HG02852 (cell line): ENCODE data around the gene CDK17.
A peak's percentile ranks its signal among the peaks of the same experiment; 100 is the strongest.
"Not testable (repeated sequence)": the region's sequence is repeated elsewhere in the genome, so short reads cannot be mapped to it uniquely, and the experiment has no call there.

Experiments used
- ATAC-seq: cut with Tn5 transposase; IDR thresholded peaks from one replicate; pipeline ENCODE4 v1.9.1; 2021; ENCODE audit warnings: mild to moderate bottlenecking, moderate library complexity; ENCODE audit not compliant: unreplicated experiment

The CDK17 gene

DNA sequence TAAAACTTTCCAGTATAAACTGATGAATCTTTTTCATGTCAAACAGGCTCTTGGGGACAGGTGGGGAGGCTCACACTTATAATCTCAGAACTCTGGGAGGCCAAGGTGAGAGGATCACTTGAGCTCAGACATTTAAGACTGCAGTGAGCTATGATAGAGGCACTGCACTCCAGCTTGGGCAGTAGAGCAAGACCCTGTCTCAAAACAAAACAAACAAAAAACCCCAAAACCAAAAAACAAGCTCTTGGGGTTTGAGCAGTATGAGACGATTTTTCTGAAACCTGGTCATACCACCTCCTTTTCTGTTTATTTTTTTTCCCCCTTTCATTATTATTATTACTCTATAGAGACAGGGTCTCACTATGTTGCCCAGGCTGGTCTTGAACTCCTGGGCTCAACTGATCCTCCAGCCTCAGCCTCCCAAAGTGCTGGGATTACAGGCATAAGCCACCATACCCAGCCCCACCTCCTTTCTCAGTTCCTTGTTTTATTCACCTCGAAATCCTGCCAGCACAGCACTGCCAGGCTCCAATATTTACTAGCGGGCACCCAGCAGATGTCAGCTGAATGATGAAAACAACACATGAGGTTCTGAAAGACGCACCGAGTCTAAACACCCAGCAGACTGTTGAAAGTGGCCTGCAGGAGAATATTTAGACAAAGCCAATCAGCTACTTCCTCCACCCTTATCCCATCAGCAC, 19.5 kb upstream of the CDK17 start:
- peak; percentile 76 for ATAC-seq

DNA sequence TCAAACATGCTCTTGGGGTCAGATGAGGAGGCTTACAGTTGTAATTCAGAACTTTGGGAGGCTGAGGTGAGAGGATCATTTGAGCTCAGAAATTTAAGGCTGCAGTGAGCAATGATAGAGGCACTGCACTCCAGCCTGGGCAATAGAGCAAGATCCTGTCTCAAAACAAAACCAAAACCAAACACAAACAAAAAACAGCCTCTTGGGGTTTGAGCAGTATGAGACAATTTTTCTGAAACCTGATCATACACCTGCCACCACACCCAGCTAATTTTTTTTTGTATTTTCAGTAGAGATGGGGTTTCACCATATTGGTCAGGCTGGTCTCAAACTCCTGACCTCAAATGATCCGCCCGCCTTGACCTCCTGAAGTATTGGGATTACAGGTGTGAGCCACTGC, 17.4 kb upstream of the CDK17 start:
- ATAC-seq, result peak; percentile 49

DNA sequence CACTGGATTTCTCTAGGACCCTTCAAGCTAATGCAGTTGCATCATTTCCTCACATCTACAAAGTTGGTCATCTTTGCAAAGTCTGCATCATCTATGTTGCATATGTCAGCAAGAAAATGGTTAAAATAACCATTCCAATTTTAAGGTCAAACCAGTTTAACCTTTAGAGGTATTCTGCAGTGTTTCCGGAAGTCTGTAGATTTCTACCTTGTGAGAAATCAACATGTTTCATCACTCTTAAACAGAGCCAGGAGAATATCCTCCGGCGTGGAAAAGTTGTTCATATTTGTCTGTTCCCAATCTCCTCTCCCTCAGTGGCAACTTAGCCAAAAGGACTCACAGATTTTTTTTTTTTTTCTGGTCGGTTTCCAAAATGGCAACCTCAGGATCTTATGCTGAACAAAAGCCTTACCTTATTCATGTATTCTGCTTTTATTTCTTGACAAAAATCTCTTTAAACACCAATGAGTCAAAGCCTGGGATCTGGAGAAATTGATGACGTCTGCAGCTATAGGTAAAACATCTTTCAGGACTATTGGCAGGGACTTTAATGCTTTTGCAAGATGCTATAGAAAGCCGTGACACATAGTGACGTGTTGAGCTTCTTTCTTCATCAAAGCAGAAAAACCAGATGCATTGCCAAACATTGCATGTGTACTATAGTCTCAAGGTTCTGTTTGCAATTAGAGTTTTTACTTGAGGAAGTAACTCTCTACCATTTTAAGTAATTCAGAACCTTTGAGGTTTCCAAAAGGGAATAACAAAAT, 16.0 kb upstream of the CDK17 start:
- no peak for ATAC-seq

DNA sequence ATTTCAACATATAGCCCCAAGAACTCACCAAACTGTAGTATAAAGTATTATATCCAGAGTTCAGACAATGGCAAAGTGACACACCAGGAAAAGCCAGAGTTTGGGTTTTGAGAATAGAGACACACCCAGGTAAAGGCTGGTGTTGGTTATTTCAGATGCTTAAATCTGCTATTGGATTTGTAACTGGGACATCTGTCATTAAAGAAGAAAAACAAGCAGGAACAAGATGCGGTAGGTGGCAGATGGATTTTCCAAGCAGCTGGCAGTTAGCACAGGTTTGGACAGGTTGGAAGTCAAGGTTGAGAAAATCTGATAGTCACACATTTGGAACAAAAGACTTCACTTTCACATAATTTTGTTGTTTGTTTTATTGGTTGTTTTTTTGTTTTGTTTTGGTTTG, 14.4 kb upstream of the CDK17 start:
- no peak for ATAC-seq

DNA sequence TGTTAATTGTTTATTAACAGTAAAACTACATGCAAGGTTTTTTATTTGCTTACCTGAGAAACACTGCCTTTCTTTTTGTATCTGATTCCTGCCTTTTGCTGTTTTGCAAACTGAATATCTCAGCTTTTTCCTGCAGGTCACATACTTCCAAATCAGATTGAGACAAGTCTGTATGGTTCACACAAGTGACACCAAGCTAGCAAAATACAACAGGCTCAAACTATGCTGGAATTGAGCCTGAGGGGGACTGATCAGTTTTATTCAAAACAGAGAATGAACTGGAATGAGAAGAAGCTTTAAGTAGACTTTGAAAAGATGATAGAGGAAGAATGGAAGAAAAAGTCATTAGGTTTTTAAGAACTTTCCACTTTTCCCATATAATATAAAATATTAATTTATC, 12.2 kb upstream of the CDK17 start:
- no peak for ATAC-seq

DNA sequence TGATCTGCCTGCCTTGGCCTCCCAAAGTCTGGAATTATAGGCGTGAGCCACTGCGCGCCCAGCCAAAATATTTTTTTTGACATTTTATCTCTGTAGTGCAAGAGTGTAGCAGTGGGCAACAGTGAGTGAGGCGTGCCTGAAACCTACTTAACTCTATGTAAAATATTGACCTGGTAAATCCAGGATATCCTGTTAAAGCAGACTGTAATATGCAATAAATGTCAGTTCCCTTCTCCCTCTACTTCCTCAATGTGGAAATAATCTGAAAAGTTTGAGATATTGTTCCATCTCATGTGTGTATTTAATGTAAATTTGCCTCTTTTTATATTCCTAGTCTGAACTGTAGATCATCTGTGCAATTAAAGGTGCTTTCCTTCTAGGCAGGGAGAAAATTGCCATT, 9.5 kb upstream of the CDK17 start:
- no peak for ATAC-seq

DNA sequence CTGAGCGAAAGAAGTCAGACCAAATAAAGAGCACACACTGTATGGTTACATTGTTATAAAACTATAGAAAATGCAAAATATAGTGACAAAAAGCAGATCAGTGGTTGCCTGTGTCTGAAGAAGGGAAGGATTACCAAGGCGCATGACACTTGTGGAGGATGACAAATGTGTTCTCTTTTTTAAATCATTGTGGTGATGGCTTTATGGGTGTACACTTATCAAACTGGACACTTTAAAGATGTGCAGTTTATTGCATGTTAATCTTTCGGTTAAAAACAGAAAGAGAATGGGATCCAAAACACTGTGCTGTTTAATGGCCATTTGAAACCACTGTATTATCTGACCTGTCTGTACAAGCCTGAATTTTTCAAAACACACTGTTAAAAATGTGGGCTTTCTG, 8.8 kb upstream of the CDK17 start:
- no peak for ATAC-seq

DNA sequence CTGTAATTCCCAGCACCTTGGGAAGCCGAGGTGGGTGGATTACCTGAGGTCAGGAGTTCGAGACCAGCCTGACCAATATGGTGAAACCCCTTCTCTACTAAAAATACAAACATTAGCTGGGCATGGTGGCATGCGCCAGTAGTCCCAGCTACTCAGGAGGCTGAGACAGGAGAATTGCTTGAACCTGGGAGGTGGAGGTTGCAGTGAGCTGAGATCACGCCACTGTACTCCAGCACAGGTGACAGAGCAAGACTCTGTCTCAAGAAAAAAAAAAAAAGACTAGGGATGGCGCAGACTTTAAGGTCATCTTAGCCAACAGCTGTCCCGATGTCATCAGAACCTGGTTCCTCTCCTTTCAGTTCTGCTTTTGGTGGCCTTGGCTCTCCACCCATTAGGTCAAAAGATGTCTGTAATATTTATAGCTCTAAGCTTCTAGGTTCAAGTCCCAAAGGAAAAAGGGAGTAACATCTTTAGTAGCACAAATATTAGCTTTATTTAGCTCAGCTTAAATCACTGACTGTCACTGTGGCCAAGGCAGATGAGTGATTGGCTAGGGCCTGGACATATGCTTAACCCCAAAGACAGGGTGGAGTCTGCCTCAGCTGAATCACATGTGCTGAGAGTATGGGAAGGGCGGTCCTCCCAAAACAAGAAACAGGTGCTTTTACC, 7.3 kb upstream of the CDK17 start:
- ATAC-seq, result peak; percentile 90

DNA sequence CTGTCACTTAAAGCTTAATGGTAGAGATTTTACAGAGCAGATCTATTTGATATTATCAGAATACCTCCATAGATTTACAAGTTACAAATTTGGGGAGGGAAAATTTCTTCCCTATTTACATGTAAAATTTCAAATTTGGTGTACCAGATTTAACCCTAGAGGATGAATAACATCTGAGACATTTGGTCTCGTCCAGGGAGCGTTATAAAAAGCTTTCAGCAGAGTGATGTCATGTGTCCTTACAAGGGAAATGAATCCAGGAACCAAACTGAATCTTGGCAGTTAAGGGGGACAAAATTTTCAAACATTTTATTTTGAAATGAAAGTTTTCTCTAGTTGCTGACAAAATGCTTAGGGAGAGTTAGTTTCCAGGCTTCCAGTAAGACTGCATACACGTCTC, 4.5 kb upstream of the CDK17 start:
- ATAC-seq, result no peak

DNA sequence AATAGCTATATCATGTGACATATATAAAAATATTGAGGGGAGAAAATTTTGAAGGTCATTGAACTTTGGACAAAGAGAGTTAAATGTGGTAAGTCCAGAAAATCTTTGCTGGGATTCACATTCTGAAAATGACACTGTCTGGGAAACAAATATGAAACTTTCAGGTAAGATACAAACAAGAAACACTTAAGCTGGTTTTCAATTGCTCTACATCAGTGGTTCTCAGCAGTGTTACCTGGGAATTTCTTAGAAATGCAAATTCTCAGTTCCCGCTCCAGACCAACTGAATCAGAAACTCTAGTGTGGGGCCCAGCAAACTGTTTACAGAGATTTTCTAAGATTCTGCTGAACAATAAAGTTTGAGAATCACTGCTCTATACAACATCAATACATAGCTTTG, 3.6 kb upstream of the CDK17 start:
- ATAC-seq, result no peak

DNA sequence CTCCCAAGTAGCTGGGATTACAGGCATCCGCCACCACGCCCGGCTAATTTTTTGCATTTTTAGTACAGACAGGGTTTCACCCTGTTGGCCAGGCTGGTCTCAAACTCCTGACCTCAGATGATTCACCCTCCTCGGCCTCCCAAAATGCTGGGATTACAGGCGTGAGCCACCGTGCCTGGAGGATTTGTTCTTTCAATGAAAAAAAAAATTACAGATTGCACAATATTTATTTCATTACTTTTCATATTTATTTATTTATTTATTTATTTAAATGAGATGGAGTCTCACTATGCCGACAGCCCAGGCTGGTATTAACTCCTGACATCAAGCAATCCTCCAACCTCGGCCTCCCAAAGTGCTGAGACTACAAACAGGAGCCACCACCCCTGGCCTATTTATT, 2.3 kb upstream of the CDK17 start:
- ATAC-seq, result not testable (repeated sequence)

DNA sequence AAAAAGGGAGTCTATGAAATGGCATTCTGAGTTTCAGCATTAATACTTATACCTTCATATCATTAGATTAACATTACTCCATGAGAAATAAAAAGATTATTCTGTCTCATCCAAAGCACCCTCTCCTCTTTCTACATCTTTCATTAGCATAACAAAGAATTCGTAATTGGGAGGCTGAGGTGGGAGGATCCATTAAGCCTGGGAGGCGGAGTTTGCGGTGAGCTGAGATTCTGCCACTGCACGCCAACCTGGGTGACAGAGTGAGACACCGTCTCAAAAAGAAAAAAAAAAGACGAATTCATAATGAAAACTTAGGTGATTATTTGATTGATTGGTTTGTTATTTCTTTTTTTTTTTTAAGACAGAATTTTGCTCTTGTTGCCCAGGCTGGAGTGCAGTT, 1.8 kb upstream of the CDK17 start:
- ATAC-seq, result no peak

DNA sequence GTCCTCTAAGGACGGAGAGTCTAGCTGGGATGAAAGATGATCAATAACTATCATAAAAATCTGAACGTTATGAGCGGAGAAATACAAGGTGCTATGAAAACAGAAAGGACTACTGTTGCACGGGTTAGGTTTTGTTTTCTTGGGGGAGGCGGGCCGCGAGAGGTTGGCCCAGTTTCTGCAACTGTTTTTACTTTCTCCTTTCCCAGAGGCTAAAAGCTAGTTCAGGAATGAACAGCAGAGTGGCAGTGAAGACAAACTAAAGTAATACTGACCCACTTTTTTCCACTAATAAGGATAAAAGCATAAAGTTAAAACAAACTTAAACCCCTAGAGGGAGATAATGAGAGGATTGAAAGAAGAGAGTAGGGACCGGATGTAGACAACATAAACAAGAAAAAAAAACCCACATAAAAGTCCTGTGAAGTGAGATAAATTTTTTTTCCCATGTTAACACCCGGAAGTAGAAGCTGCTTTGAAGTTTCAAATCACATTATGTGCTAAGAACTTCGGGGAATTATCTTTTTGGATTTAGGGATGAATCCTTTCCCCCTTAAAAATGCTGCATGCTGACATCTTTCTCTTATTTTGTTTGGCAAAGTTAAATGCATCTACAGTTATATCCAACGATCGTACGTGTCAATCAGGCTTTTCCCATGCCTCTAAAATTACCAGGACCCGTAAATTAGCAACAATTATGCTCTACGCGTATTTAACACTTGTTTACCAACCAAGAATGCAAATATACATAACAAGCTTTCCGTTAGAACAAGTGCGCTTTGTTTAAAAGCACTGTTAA, 1.0 kb upstream of the CDK17 start:
- peak; percentile 18 for ATAC-seq

DNA sequence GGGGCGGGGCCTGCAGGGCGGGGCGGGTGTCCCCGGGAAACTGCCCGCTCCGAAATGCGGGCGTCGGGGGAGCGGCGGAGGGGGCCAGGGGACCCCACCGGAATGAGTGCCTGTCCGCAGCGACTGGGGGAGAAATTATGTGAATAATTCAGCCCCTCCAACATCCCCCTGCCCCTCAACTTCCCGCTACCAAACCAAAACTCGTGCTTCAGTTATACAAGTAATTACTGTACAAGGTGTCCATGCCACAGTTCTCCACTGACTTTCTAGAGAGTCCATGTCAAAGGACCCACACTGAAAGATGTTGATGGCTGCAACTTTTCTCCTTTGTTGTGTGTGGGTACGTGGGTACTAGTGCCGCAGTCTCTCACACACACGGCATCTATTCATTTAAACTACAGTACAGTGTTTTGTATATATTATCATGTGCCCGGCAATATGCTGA, 414 bp upstream of the CDK17 start:
- ATAC-seq, result peak; percentile 2

DNA sequence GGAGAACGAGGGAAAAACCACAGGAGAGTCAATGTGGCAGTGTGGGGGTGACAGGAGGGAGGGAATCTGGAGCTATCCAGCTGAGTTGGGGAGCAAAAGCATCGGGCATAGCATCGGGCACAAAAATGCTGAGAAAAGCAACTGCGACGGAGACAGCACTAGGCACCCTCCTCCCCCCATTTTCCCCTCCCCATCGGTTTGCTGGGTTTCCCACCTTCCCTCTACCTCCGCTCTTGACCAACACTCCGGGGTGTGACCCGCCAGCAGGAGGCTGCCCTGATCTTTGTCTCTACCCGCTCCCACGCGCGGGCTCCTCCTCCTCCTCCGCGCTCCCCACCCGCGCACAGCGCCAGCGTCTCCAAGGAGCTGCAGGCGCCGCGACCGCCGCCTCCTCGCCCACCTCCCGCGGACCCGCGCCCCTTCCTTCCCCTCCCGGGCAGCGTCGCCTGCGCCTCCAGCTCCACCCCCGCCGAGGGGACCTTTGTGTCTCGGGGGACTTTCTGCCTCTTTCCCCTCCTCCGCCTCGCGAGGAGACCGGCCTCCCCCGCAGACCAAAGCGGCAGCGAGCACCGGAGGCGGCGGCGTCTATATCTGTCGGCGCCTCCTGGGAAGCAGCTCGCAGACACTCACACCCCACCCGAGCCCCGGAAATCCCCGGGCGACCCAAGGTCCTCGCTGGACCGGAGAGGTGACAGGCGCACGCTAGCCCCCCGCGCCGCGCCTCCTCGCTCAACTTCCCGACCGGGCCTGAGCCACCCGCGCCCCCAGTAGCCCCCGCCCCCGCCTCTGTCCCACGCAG, 920 bp downstream of the CDK17 start:
- ATAC-seq, result peak; percentile 39

DNA sequence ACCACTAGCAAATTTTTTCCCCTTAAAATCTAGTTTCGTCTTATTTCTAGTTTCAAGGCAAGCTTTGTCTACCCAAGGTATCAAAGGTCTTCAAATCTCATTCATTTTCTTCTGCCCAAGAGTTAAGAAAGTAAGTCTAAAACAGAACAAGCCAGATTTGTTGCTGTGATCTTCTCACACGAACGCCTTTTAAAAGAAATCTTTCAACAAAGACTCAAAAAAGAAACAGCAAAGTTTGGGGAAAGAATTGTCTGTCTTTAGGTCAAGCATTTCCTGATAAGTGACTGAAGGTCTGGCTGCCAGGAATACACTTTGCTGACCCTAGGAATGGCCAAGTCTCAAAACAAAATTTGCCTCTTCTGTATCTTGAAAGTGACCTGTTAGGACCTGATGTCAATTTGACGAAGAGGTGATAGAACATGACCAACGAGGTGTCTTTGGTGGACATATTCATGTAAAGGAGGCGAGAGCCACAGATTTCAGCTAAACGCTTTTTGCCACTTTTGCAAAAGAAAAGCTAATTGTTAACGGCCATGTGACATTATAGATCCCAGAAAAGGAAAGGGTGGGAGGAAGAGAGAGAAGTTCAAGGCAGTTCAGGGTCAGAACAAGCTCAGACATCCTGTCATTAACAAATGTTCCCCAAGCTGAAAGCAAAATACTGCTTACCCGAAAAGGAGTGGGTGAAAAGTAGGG, 1.7 kb downstream of the CDK17 start:
- ATAC-seq, result peak; percentile 4

DNA sequence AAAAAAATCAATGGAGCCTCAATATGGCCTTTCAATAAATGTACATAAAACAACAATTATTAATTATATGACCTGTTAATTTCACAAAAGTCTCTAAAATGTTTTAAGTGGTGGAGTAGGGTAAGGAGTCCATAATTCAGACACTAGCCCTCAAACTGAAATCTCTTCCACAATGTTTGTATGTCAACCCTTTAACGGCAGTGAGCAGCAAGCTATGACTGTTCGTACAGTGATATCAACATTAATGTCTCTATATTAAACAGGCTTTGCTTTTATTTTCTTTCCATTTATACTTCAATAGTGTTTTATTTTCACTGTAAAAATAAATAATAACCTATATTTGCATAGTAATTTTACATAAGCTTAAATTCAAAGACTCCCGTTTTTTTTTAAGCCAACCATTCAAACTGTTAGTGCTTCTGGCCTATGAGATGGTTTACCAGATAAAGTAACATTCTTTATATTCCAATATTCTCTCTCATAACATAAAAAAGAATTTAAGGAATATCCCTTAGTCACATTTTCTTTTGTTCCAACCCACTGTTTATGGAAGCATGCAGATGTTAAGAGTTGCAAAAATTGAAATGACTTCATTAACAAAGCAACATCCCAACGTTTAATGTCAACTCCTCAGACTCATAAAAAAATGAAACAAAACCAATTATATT, 2.3 kb downstream of the CDK17 start:
- no peak for ATAC-seq

DNA sequence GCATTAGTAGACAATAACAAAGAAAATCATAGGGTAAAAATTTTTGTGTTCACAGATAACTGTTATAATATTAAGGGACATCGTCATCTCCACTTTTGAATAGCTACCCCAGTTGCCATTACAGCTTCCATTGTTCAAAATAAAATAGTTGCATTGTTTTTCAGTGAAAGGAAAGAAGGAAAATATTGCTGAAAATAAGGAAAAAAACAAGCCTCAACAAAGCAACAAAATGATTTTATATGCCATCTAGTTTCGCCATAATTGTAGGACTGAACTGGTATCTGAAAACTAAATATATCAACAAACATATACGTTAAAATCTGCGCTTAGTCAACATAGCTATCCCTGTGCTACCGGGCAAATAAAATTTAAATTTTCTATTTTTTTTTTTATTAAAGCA, 3.3 kb downstream of the CDK17 start:
- ATAC-seq, result no peak

DNA sequence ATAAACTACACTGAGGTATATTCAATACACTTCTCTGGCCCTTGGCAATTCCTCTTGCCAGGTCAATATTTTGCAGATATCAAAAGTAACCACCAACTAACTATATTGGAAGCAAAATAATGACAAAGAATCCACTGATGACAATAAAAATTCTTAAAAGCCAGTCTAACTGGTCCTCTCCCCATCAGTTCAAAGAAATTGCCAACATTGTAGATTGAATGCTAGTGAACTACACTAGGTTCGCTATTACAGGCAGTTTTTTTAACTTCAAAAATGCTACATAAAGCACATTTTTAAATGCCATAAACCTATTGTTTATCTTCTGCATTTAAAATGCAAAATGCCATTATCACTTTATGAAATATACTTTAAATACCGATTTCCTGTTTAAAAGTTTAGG, 4.0 kb downstream of the CDK17 start:
- no peak for ATAC-seq
